Hematopoietic multipotent progenitor cell treated with erythropoietin and hydrocortisone succinate and interleukin-3 and kit ligand, for 6 days (in vitro differentiated cells): ENCODE results near the gene CX3CR1.
A peak's percentile ranks its signal among the peaks of the same experiment; 100 is the strongest.

Experiments
- DNase-seq: peaks from one replicate; pipeline ENCODE4 v3.0.0-alpha.2; 2015

Gene CX3CR1

GRCh38 chr3:39220407-39221140, 59.3 kb downstream of the CX3CR1 start:
- peak; percentile 34 for DNase-seq

GRCh38 chr3:39219702-39220101, 60.1 kb downstream of the CX3CR1 start:
- no peak for DNase-seq

GRCh38 chr3:39216176-39216790, 63.6 kb downstream of the CX3CR1 start:
- DNase-seq, result peak; percentile 53

- DNase-seq, result no peak
These were observed 66.2 kb downstream of the CX3CR1 start for GRCh38 chr3:39213613-39214012.
